Heart right ventricle (tissue), 16 donors: ENCODE measurements around the gene KCNV2. TPM values are rescaled to one million over a fixed set of nuclear protein-coding genes. Genes with fewer than 3 reads are reported as not detected.

Experiments used
- ATAC-seq, 8 donors: fragments of 200-7000 bp; cut with Tn5 transposase; one replicate each; pipeline ENCODE4 v1.9.1; 2020; ENCODE audit warnings: mild to moderate bottlenecking in 8 of 8, moderate library complexity in 8 of 8, moderate number of reproducible peaks in 1 of 8
- DNase-seq, 2 donors: peaks; one replicate each; pipeline ENCODE4 v3.0.0-alpha.2; 2020
- H3K27ac ChIP-seq, 10 donors: fragments of 200-600 bp; sonication (generic) in 2 of 10; one replicate each; pipeline versions ENCODE4 v1.5.0 to v1.8.0; 2020 to 2022; ENCODE audit warnings: mild to moderate bottlenecking in 3 of 10
- H3K27me3 ChIP-seq, 7 donors: fragments of 200-600 bp; one replicate each; pipeline ENCODE4 v1.8.0; 2021 to 2022; ENCODE audit warnings: mild to moderate bottlenecking in 2 of 7
- H3K36me3 ChIP-seq, 9 donors: fragments of 200-600 bp; sonication (generic) in 1 of 9; one replicate each; pipeline versions ENCODE4 v1.5.0 to v1.8.0; 2020 to 2022; ENCODE audit warnings: mild to moderate bottlenecking in 2 of 9
- H3K4me1 ChIP-seq, 9 donors: fragments of 200-600 bp; sonication (generic) in 1 of 9; one replicate each; pipeline versions ENCODE4 v1.5.0 to v1.8.0; 2020 to 2022; ENCODE audit warnings: mild to moderate bottlenecking in 4 of 9
- H3K4me3 ChIP-seq, 10 donors: fragments of 200-600 bp; sonication (generic) in 2 of 10; one replicate each; pipeline versions ENCODE4 v1.5.0 to v1.8.0; 2020 to 2022; ENCODE audit warnings: mild to moderate bottlenecking in 7 of 10, moderate library complexity in 2 of 10
- H3K9me3 ChIP-seq, 11 donors: fragments of 200-600 bp in 10 of 11; sonication (generic) in 2 of 11; one replicate each; pipeline versions ENCODE4 v1.5.0 to v1.8.0; 2013 to 2022; ENCODE audit warnings: mild to moderate bottlenecking in 2 of 11, control low read depth in 1 of 11, moderate library complexity in 1 of 11
- WGBS, 2 donors: extraction: QIAGEN DNeasy Blood & Tissue Kit; methylation state at CpG; one replicate each; pipeline ENCODE4 v1.1.7; 2013; ENCODE audit warnings: inconsistent platforms in 1 of 2; 5-methylcytosine and 5-hydroxymethylcytosine counted together
- intact Hi-C, 10 donors: fragments of 100-400 bp; cut with DNase I; formaldehyde crosslinking; loops; one replicate each; pipeline versions ENCODE4 v1.11.1 to v1.14.2; 2022
- polyA plus RNA-seq, 2 donors: library from polyadenylated mRNA; stranded (reverse); fragments of 200-250 nt; gene quantifications; one replicate each; pipeline ENCODE4 v1.2.3, GENCODE V29; 2013
- total RNA-seq, 10 donors: library from RNA; stranded (reverse); fragmentation: NEBNext Ultra II Directional in 3 of 10; extraction: Animal tissue kit (Norgen Biotek cat#: 25700) in 3 of 10; gene quantifications; one replicate each; pipeline versions ENCODE4 v1.2.1 to v1.2.4, GENCODE V29; 2021 to 2023
- TF ChIP-seq, protein P1 (sequence below), 9 donors: fragments of 200-600 bp; sonication (generic) in 2 of 9; IDR thresholded peaks; one replicate each; pipeline versions ENCODE4 v1.5.0 to v1.8.0; 2021 to 2022; ENCODE audit warnings: antibody characterized with exemption in 9 of 9, mild to moderate bottlenecking in 5 of 9, moderate library complexity in 1 of 9
- donor health status: Arrhythmogenic right ventricular cardiomyopathy.
- donor health status: ischemic (EF 13 %, LVEDD 7.1; RV severe dilation, severe dysfunction).
- donor health status: healthy with polysubstance abuse.
- donor health status: DM: no; HTN: yes; CAD: no.
- donor health status: DM: no; HTN: no; CAD: no.
- donor health status: ischemic (EF 25% LVEDD 6.9; RV normal size, moderate dysfunction).
- donor health status: ischemic (EF 25% LVEDD 5.7; RV mildly dilated, moderate dysfunction).
- donor health status: healthy.
- donor health status: DM: yes; HTN: yes; CAD: no.
- donor health status: Ischemic cardiomyopathy.
- donor health status: ischemic (EF 35%, LVEDD 5.7; RV mildly dilated, moderate dysfunction).
- donor health status: nonischemic (EF 11% LVEDD 7.7; RV severe dilation, severe dysfunction).
- donor health status: DM: yes; HTN: yes; CAD: no.
- donor health status: PGD.
- donor health status: ischemic (EF 29% LVEDD 5.4; RV normal size, mild dysfunction).
- donor health status: nonischemic (EF 23%, LVEDD 6.1; RV moderate dilation, normal function).

Gene KCNV2
- total and polyA plus RNA-seq, 12 donors: not detected

DNA sequence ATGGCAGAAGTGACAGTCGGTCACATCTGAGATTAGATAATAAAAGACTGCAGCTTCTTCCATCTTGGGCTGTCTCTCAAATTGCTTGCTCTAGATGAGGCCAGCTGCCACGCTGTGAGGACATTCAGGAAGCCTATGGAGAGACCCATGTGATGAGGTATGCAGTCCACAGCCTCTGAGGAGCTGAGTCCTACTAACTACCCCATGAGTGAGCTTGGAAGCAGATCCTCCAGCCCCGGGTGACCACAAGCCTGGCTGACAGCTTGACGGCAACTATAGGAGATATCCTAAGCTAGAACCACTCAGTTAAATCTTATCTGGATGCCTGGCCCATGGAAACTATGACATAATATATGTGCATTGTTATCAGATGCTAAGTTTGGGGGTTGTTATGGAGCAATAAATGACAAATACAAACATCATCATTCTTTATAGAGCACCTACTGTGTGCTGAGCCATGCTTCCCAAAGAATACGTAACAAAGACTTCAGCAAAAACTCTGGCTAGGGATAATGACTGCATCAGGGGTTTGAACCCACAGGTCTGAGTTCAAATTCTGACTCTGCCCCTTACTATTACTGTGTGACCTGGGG is 26.7 kb downstream of the KCNV2 start:
- Histone ChIP-seq H3K36me3 (no peaks in the 10 kb centered on the region), H3K9me3 (no peaks in the 10 kb centered on the region), H3K27me3 (no peaks in the 10 kb centered on the region), H3K4me1 (peaks cover 0 to 7% (median 0%) of the 10 kb centered on the region in 9 donors), H3K4me3 (no peak overlapping the region), H3K27ac (no peak overlapping the region)
- TF ChIP-seq, protein P1, sequence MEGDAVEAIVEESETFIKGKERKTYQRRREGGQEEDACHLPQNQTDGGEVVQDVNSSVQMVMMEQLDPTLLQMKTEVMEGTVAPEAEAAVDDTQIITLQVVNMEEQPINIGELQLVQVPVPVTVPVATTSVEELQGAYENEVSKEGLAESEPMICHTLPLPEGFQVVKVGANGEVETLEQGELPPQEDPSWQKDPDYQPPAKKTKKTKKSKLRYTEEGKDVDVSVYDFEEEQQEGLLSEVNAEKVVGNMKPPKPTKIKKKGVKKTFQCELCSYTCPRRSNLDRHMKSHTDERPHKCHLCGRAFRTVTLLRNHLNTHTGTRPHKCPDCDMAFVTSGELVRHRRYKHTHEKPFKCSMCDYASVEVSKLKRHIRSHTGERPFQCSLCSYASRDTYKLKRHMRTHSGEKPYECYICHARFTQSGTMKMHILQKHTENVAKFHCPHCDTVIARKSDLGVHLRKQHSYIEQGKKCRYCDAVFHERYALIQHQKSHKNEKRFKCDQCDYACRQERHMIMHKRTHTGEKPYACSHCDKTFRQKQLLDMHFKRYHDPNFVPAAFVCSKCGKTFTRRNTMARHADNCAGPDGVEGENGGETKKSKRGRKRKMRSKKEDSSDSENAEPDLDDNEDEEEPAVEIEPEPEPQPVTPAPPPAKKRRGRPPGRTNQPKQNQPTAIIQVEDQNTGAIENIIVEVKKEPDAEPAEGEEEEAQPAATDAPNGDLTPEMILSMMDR (IDR thresholded peaks at IDR 0.05): no peak
- intact Hi-C loops: loop anchor here in 1 of 10 donors (10.0 kb wide), 1 partner anchor 61 kb away; no protein-coding TSS in a partner anchor
- 76 to 81% methylated on average over 5 of the region's 5 CpGs for WGBS, 2 donors
- DNase-seq (no peak), ATAC-seq (no peak)

DNA sequence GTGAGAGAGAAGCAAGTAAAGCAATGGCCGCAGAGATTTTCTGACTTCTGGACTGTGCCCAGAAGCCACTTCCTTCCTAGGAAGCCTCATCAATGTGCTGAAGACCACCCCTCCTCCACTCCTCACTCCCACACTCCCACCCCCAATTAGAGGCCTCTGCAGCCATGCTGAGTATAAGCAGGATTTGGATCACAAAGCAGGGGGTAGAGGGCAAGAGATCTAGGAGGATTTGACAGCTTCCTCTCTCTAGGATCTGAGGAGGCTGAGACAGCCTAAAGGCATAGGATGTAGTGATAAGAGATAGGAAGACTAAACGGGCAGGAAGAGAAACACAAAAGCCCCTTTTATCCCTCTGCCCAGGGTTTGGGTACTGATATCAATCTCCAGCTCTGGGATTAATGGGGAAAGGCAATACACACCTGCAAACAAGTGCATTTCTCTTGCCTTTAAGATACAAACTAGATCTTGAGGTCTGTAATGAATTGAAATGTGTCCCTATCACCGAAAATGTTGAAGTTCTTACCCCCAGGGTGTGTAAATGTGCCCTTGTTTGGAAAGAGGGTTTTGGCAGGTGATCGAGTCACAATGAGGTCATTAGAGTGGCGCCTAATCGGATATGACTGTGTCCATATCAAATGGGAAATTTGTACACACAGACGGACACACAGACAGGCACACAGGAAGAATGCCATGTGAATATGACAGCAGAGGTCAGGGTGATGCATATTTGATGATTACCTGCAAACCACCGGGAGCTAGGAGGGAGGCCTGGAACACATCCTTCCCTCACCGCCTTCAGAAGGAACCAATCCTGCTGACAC is 28.5 kb downstream of the KCNV2 start:
- TF ChIP-seq, protein P1 (IDR thresholded peaks at IDR 0.05): no peak
- Histone ChIP-seq H3K9me3 (peaks cover 0 to 8% (median 0%) of the 10 kb centered on the region in 11 donors), H3K4me3 (no peak overlapping the region), H3K27me3 (no peaks in the 10 kb centered on the region), H3K4me1 (peaks cover 0 to 7% (median 0%) of the 10 kb centered on the region in 9 donors), H3K27ac (no peak overlapping the region), H3K36me3 (peaks cover 0 to 13% (median 0%) of the 10 kb centered on the region in 9 donors)
- DNase-seq (no peak), ATAC-seq (no peak)
- intact Hi-C loops: loop anchor here in 1 of 10 donors (10.0 kb wide), 1 partner anchor 59 kb away; no protein-coding TSS in a partner anchor
- 77 to 81% methylated on average over 9 of the region's 9 CpGs for WGBS, 2 donors

DNA sequence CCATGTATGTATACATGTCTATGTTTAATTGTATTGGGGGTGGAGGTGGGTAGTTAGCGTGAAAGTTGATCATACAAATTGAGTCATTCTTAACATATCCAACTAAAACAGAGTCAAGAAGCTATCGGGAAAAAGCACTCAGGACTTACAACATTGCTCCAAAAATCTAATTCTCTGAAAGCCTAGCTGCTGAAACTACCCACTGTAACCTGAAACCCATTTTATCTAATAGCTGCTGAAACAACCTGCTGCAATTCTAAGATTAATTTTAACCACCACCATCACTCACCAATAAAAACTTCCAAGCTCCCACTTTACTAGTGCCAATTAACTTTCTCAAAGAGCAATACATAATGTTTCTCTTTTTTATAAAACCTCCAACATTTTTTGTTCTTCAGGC is 32.2 kb downstream of the KCNV2 start:
- DNase-seq (no peak), ATAC-seq (no peak)
- intact Hi-C loops: loop anchor here in 1 of 10 donors (10.0 kb wide), 1 partner anchor 55 kb away; no protein-coding TSS in a partner anchor
- Histone ChIP-seq H3K36me3 (peaks cover 0 to 13% (median 0%) of the 10 kb centered on the region in 9 donors), H3K27me3 (no peaks in the 10 kb centered on the region), H3K27ac (no peak overlapping the region), H3K9me3 (peaks cover 0 to 8% (median 0%) of the 10 kb centered on the region in 11 donors), H3K4me3 (no peak overlapping the region), H3K4me1 (no peaks in the 10 kb centered on the region)
- TF ChIP-seq, protein P1 (IDR thresholded peaks at IDR 0.05): no peak
- 97 to 98% methylated on average over 2 of the region's 2 CpGs for WGBS, 2 donors

DNA sequence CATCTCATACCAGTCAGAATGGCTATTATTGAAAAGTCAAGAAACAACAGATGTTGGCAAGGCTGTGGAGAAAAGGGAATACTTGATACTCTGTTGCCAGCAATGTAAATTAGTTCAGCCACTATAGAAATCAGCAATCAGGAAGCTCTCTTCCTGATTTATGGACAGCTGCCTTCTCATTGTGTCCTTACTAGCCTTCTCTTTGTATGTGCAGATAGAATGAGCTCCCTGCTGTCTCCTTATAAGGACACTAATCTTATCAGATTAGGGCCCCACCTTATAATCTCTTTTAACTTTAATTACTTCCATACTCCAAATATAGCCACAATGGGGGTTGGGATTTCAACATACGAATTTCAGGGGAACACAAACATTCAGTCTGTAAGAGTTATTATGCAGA is 38.0 kb downstream of the KCNV2 start:
- H3K27ac ChIP-seq: no peak overlapping the region
- 72 to 81% methylated on average over 1 of the region's 1 CpG for WGBS, 2 donors
- intact Hi-C loops: no loop called here
- TF ChIP-seq, protein P1 (IDR thresholded peaks at IDR 0.05): no peak
- peaks cover 0 to 10% (median 0%) of the 10 kb centered on the region in 9 donors for H3K36me3 ChIP-seq
- peaks cover 0 to 8% (median 0%) of the 10 kb centered on the region in 9 donors for H3K4me1 ChIP-seq
- DNase-seq: no peak
- H3K27me3 ChIP-seq: no peaks in the 10 kb centered on the region
- H3K9me3 ChIP-seq: no peaks in the 10 kb centered on the region
- no peak for ATAC-seq
- H3K4me3 ChIP-seq: no peak overlapping the region
